Measurements from ENCODE around the gene TBX19.

Gene TBX19

GRCh38 chr1:168360151-168361021, 79.7 kb downstream of the TBX19 start:
- DNase-seq (ENCODE audit: low read depth): no peak

GRCh38 chr1:168361252-168361651, 80.6 kb downstream of the TBX19 start:
- no peak for DNase-seq (ENCODE audit: low read depth)

- DNase-seq (ENCODE audit: low read depth): no peak
Observed at GRCh38 chr1:168362991-168363390, 82.3 kb downstream of the TBX19 start.
